ENCODE measurements around the gene SPTLC2. TPM values are rescaled to one million over a fixed set of nuclear protein-coding genes. Genes with fewer than 3 reads are reported as not detected.

Gene SPTLC2
- total and polyA plus RNA-seq, 10 donors, result 7.0 to 103 (median 69.5) TPM

GRCh38 chr14:77561881-77562280 is 54.6 kb downstream of the SPTLC2 start:
- 65 to 82% (median 67%) methylated on average over 5 of the region's 5 CpGs for WGBS, 5 donors
- intact Hi-C loops (cut with DNase I; ENCODE audit: low total_unique reads), result no loop called here
- DNase-seq, result no peak
- no peaks in the 10 kb centered on the region for H3K9me3 ChIP-seq
- H3K4me1 ChIP-seq, result peaks cover 0 to 32% (median 15%) of the 10 kb centered on the region in 6 donors
- no peak for TF ChIP-seq POLR2AphosphoS5 (IDR thresholded peaks at IDR 0.05)
- TF ChIP-seq POLR2A (IDR thresholded peaks at IDR 0.05), result no peak
- TF ChIP-seq CTCF (IDR thresholded peaks at IDR 0.05 in 8 of 11, conservative IDR thresholded peaks at IDR 0.05 in 3 of 11), result no peak
- no peak overlapping the region for H3K4me3 ChIP-seq
- H3K36me3 ChIP-seq, result peaks cover 0 to 77% (median 43%) of the 10 kb centered on the region in 6 donors
- H3K27me3 ChIP-seq (replicated peaks in 1 of 7), result no peaks in the 10 kb centered on the region
- peak overlapping the region in 1 of 8 donors; percentile 21 for H3K27ac ChIP-seq

- Histone ChIP-seq H3K4me3 (no peak overlapping the region), H3K4me1 (peaks cover 0 to 33% (median 16%) of the 10 kb centered on the region in 6 donors), H3K27ac (no peak overlapping the region), H3K9me3 (no peaks in the 10 kb centered on the region), H3K36me3 (peaks cover 0 to 96% (median 58%) of the 10 kb centered on the region in 6 donors), H3K27me3 (replicated peaks in 1 of 7) (no peaks in the 10 kb centered on the region)
- TF ChIP-seq CTCF (IDR thresholded peaks at IDR 0.05 in 8 of 11, conservative IDR thresholded peaks at IDR 0.05 in 3 of 11) (no peak), POLR2A (IDR thresholded peaks at IDR 0.05) (no peak), POLR2AphosphoS5 (IDR thresholded peaks at IDR 0.05) (no peak)
- 86 to 96% (median 93%) methylated on average over 6 of the region's 6 CpGs for WGBS, 5 donors
- no peak for DNase-seq
- intact Hi-C loops (cut with DNase I; ENCODE audit: low total_unique reads), result loop anchor here (10.0 kb wide), 2 partner anchors 55 to 105 kb away; partner anchors contain the start of genes AHSA1, SPTLC2 and VIPAS39
Observed at GRCh38 chr14:77559381-77559780, 57.1 kb downstream of the SPTLC2 start.

- H3K9me3 ChIP-seq, result no peaks in the 10 kb centered on the region
- H3K4me1 ChIP-seq, result peaks cover 0 to 36% (median 23%) of the 10 kb centered on the region in 6 donors
- no peaks in the 10 kb centered on the region for H3K27me3 ChIP-seq (replicated peaks in 1 of 7)
- WGBS, 5 donors, result 74 to 94% (median 88%) methylated on average over 10 of the region's 10 CpGs
- H3K4me3 ChIP-seq, result no peak overlapping the region
- no peak for TF ChIP-seq POLR2AphosphoS5 (IDR thresholded peaks at IDR 0.05)
- no peak for TF ChIP-seq CTCF (IDR thresholded peaks at IDR 0.05 in 8 of 11, conservative IDR thresholded peaks at IDR 0.05 in 3 of 11)
- H3K27ac ChIP-seq, result peak overlapping the region in 4 of 8 donors; percentile 12 to 79 (median 59)
- H3K36me3 ChIP-seq, result peaks cover 0 to 100% (median 59%) of the 10 kb centered on the region in 6 donors
- intact Hi-C loops (cut with DNase I; ENCODE audit: low total_unique reads), result loop anchor here (10.0 kb wide), 2 partner anchors 57 to 103 kb away; partner anchors contain the start of genes AHSA1, SPTLC2 and VIPAS39
- no peak for DNase-seq
Observed at GRCh38 chr14:77557391-77557790, 59.0 kb downstream of the SPTLC2 start.

GRCh38 chr14:77556946-77557345 is 59.5 kb downstream of the SPTLC2 start:
- no peak overlapping the region for H3K4me3 ChIP-seq
- H3K36me3 ChIP-seq, result peaks cover 0 to 100% (median 61%) of the 10 kb centered on the region in 6 donors
- H3K9me3 ChIP-seq, result no peaks in the 10 kb centered on the region
- TF ChIP-seq CTCF (IDR thresholded peaks at IDR 0.05 in 8 of 11, conservative IDR thresholded peaks at IDR 0.05 in 3 of 11) (no peak), POLR2AphosphoS5 (IDR thresholded peaks at IDR 0.05) (no peak), POLR2A (IDR thresholded peaks at IDR 0.05) (no peak)
- WGBS, 5 donors, result 60 to 75% (median 66%) methylated on average over 4 of the region's 4 CpGs
- DNase-seq, result no peak
- intact Hi-C loops (cut with DNase I; ENCODE audit: low total_unique reads), result loop anchor here (10.0 kb wide), 2 partner anchors 58 to 102 kb away; partner anchors contain the start of genes AHSA1, SPTLC2 and VIPAS39
- peaks cover 0 to 36% (median 23%) of the 10 kb centered on the region in 6 donors for H3K4me1 ChIP-seq
- H3K27ac ChIP-seq, result peak overlapping the region in 4 of 8 donors; percentile 12 to 79 (median 59)
- no peaks in the 10 kb centered on the region for H3K27me3 ChIP-seq (replicated peaks in 1 of 7)

Data from spleen (tissue), 11 donors.